Small intestine (tissue), 7 donors: ENCODE measurements around the gene UNC79. TPM values are rescaled to one million over a fixed set of nuclear protein-coding genes. Genes with fewer than 3 reads are reported as not detected.

ENCODE experiments used
- DNase-seq, 2 donors: peaks; one replicate each; pipeline versions ENCODE4 v3.0.0 to v3.0.0-alpha.2; 2013
- FAIRE-seq: peaks from 2 replicates; lab custom pipeline; 2012; peaks lifted over from hg19 to GRCh38; lab: Jason Lieb, UNC
- H3K27ac ChIP-seq, 3 donors: one replicate each; pipeline ENCODE4 v1.5.1; 2013; ENCODE audit warnings: low read length in 2 of 3, mild to moderate bottlenecking in 2 of 3, control low read depth in 1 of 3, inconsistent platforms in 1 of 3, low read depth in 1 of 3, moderate library complexity in 1 of 3
- H3K27me3 ChIP-seq, 3 donors: one replicate each; pipeline ENCODE4 v1.6.1; 2013; ENCODE audit warnings: low read length in 3 of 3, inconsistent platforms in 1 of 3; ENCODE audit not compliant: control insufficient read depth in 3 of 3, insufficient read depth in 3 of 3
- H3K36me3 ChIP-seq, 3 donors: one replicate each; pipeline ENCODE4 v1.6.1; 2013; ENCODE audit warnings: low read length in 3 of 3, inconsistent platforms in 1 of 3, low read depth in 1 of 3, mild to moderate bottlenecking in 1 of 3, moderate library complexity in 1 of 3; ENCODE audit not compliant: control insufficient read depth in 3 of 3, insufficient read depth in 2 of 3
- H3K4me1 ChIP-seq, 3 donors: one replicate each; pipeline ENCODE4 v1.6.1; 2013; ENCODE audit warnings: low read length in 2 of 3, inconsistent platforms in 1 of 3, low read depth in 1 of 3, mild to moderate bottlenecking in 1 of 3, moderate library complexity in 1 of 3; ENCODE audit not compliant: control insufficient read depth in 3 of 3, insufficient read depth in 2 of 3
- H3K4me3 ChIP-seq, 3 donors: one replicate each; pipeline ENCODE4 v1.5.1; 2013; ENCODE audit warnings: low read length in 3 of 3, control low read depth in 1 of 3, inconsistent platforms in 1 of 3, low read depth in 1 of 3, mild to moderate bottlenecking in 1 of 3, moderate library complexity in 1 of 3
- H3K9me3 ChIP-seq, 2 donors: one replicate each; pipeline ENCODE4 v1.6.1; 2013; ENCODE audit warnings: low read depth in 1 of 2, low read length in 1 of 2; ENCODE audit not compliant: control insufficient read depth in 2 of 2, insufficient read depth in 1 of 2
- WGBS, 3 donors: extraction: QIAGEN DNeasy Blood & Tissue Kit; methylation state at CpG; one replicate each; pipeline ENCODE4 v1.1.7; 2013; 5-methylcytosine and 5-hydroxymethylcytosine counted together
- polyA plus RNA-seq, 4 donors: library from polyadenylated mRNA; stranded (reverse) in 3 of 4; unstranded in 1 of 4; fragments of 200-250 nt in 3 of 4; fragments of 120-200 nt in 1 of 4; gene quantifications; one replicate each; pipeline versions ENCODE4 v1.2.1 to v1.2.3, GENCODE V29; 2013
- donor health status: healthy with polysubstance abuse.
- donor health status: control.
- donor health status: control.
- donor health status: Bipolar disorder and iron deficiency.
- donor health status: healthy.

The UNC79 gene
- polyA plus RNA-seq, 4 donors = 0.18 to 0.41 TPM; not detected in 2

- Histone ChIP-seq H3K4me1 (no peaks in the 10 kb centered on the region), H3K4me3 (no peak overlapping the region), H3K27me3 (no peaks in the 10 kb centered on the region), H3K9me3 (no peaks in the 10 kb centered on the region), H3K27ac (no peak overlapping the region), H3K36me3 (no peaks in the 10 kb centered on the region)
- FAIRE-seq (no peak), DNase-seq (no peak)
- 65 to 72% (median 68%) methylated on average over 5 of the region's 5 CpGs for WGBS, 3 donors
These were observed 140.5 kb downstream of the UNC79 start for GRCh38 chr14:93571275-93571674.

DNA sequence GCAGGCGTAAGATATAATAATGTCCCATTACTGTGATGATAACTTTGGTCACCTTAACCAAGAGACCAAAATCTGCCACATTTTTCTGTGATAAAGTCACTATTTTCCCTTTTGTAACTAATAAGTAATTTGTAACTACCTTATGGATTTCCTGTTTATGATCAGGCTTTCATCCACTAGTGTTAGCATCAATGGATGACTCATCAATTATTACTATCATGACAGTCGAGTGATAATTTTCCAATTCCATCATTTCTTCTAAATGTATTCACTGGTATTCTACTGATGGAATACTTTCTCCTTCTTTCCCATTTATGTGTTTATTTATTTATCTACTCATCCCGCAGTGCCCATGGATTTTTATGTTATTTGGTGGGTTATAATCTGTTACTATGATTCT lies 148.4 kb downstream of the UNC79 start:
- H3K4me1 ChIP-seq = no peaks in the 10 kb centered on the region
- H3K4me3 ChIP-seq = no peak overlapping the region
- WGBS, 3 donors = 80 to 85% (median 83%) methylated on average over 3 of the region's 3 CpGs
- H3K27me3 ChIP-seq = no peaks in the 10 kb centered on the region
- no peaks in the 10 kb centered on the region for H3K36me3 ChIP-seq
- no peak overlapping the region for H3K27ac ChIP-seq
- DNase-seq (no peak), FAIRE-seq (no peak)
- no peaks in the 10 kb centered on the region for H3K9me3 ChIP-seq

GRCh38 chr14:93582516-93582915 lies 151.8 kb downstream of the UNC79 start:
- DNase-seq (no peak), FAIRE-seq (no peak)
- H3K36me3 ChIP-seq = no peaks in the 10 kb centered on the region
- no peaks in the 10 kb centered on the region for H3K9me3 ChIP-seq
- no peak overlapping the region for H3K27ac ChIP-seq
- H3K27me3 ChIP-seq = no peaks in the 10 kb centered on the region
- no peaks in the 10 kb centered on the region for H3K4me1 ChIP-seq
- WGBS, 3 donors = 81 to 86% (median 84%) methylated on average over 10 of the region's 10 CpGs
- H3K4me3 ChIP-seq = no peak overlapping the region

DNA sequence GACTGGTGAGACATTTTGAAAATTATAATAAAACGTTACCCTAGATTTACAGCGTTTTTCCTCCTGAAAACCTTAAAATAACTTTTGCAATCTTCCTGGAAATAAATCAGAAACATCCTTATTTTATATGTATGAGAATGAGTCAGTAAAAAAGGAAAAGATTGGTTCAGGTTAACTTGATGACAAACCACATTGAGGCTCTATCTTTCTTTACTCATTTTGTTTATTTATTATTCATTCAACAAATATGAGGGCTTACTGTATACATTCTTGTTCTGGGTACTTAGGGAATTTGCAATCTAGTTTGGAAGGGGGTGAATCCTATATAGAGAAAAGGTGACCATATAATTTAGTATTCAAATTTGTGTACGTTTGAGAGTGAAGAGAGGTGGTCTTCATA lies 156.6 kb downstream of the UNC79 start:
- no peak overlapping the region for H3K4me3 ChIP-seq
- no peak for DNase-seq
- H3K9me3 ChIP-seq = no peaks in the 10 kb centered on the region
- no peaks in the 10 kb centered on the region for H3K36me3 ChIP-seq
- no peaks in the 10 kb centered on the region for H3K4me1 ChIP-seq
- no peak overlapping the region for H3K27ac ChIP-seq
- H3K27me3 ChIP-seq = no peaks in the 10 kb centered on the region
- WGBS, 3 donors = 83 to 88% (median 83%) methylated on average over 3 of the region's 3 CpGs
- FAIRE-seq = no peak

DNA sequence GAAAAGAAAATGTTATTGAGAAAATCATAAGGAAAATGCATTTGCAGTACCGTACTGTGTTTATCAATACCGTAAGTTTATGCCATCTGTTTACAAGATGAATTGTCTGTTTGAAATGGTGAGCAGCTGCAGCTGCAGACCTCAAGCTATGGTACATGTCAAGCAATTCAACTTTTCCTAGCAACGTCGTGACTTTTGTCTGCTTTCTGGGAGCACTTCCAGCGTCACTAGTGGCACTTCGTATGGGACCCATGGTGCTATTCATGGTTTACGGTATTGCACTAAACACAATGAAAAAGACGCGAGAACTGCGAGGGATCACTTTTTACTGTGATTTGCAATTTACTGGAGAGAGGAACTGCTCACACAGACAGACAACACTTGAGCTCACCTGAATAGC lies 160.8 kb downstream of the UNC79 start:
- Histone ChIP-seq H3K27ac (no peak overlapping the region), H3K36me3 (no peaks in the 10 kb centered on the region), H3K4me1 (no peaks in the 10 kb centered on the region), H3K9me3 (no peaks in the 10 kb centered on the region), H3K4me3 (no peak overlapping the region), H3K27me3 (peaks cover 0 to 5% (median 0%) of the 10 kb centered on the region in 3 donors)
- DNase-seq = no peak
- 64 to 86% (median 86%) methylated on average over 10 of the region's 10 CpGs for WGBS, 3 donors
- no peak for FAIRE-seq

- no peak overlapping the region for H3K4me3 ChIP-seq
- no peaks in the 10 kb centered on the region for H3K4me1 ChIP-seq
- H3K27me3 ChIP-seq = peaks cover 0 to 5% (median 0%) of the 10 kb centered on the region in 3 donors
- no peak for FAIRE-seq
- H3K36me3 ChIP-seq = no peaks in the 10 kb centered on the region
- H3K9me3 ChIP-seq = no peaks in the 10 kb centered on the region
- DNase-seq = no peak
- no peak overlapping the region for H3K27ac ChIP-seq
- WGBS, 3 donors = 45 to 48% (median 45%) methylated on average over 3 of the region's 3 CpGs
These were observed 162.0 kb downstream of the UNC79 start for GRCh38 chr14:93592786-93593185.

GRCh38 chr14:93606091-93606490 lies 175.4 kb downstream of the UNC79 start:
- no peaks in the 10 kb centered on the region for H3K36me3 ChIP-seq
- no peak overlapping the region for H3K4me3 ChIP-seq
- H3K9me3 ChIP-seq = peaks cover 0 to 5% of the 10 kb centered on the region in 2 donors
- H3K4me1 ChIP-seq = no peaks in the 10 kb centered on the region
- no peak for DNase-seq
- no peak overlapping the region for H3K27ac ChIP-seq
- no peak for FAIRE-seq
- H3K27me3 ChIP-seq = no peaks in the 10 kb centered on the region

GRCh38 chr14:93619176-93619793 lies 188.5 kb downstream of the UNC79 start:
- DNase-seq (peak; percentile 26 to 31), FAIRE-seq (no peak)
- Histone ChIP-seq H3K4me1 (no peaks in the 10 kb centered on the region), H3K27ac (no peak overlapping the region), H3K27me3 (no peaks in the 10 kb centered on the region), H3K9me3 (no peaks in the 10 kb centered on the region), H3K36me3 (no peaks in the 10 kb centered on the region), H3K4me3 (no peak overlapping the region)
- WGBS, 3 donors = 45 to 50% (median 48%) methylated on average over 7 of the region's 7 CpGs

DNA sequence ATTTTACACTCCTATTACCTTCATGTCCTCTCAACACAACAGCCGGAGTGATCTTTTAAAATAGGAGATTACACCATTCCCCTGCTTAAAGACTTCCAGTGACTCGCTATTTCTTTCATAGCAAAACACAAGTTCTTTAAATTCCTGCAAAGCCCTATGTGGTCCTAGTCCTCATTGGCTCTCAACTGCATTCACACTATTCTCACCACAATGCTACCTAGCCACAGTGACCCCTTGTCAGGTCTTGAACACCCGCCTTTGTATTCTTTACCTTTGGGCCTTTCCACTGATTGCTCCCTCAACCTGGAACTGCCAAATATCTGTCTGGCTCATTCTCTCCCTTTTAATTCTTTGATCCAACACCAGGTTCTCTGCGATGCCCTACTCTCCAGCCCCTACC lies 197.3 kb downstream of the UNC79 start:
- Histone ChIP-seq H3K36me3 (no peaks in the 10 kb centered on the region), H3K4me1 (no peaks in the 10 kb centered on the region), H3K27me3 (peaks cover 0 to 3% (median 0%) of the 10 kb centered on the region in 3 donors), H3K4me3 (no peak overlapping the region), H3K9me3 (no peaks in the 10 kb centered on the region), H3K27ac (no peak overlapping the region)
- 85 to 90% (median 87%) methylated on average over 4 of the region's 4 CpGs for WGBS, 3 donors
- DNase-seq (no peak), FAIRE-seq (no peak)
